Nephron (organoid): ENCODE measurements around the gene AFF3.

Experiments used
- H3K27ac Mint-ChIP-seq, 3 experiments: 2 replicates each; pipeline ENCODE4 v1.8.0; 2020; ENCODE audit warnings: mixed read lengths in 3 of 3, mild to moderate bottlenecking in 2 of 3, moderate library complexity in 1 of 3
- H3K27me3 Mint-ChIP-seq: 2 replicates; pipeline ENCODE4 v1.8.0; 2021; ENCODE audit warnings: low read depth, mild to moderate bottlenecking, moderate library complexity, mixed read lengths
- H3K36me3 Mint-ChIP-seq: 2 replicates; pipeline ENCODE4 v1.8.0; 2020; ENCODE audit warnings: low read depth, mixed read lengths
- H3K4me1 Mint-ChIP-seq: 2 replicates; pipeline ENCODE4 v1.8.0; 2020; ENCODE audit warnings: mixed read lengths
- H3K4me3 Mint-ChIP-seq, 3 experiments: 2 replicates each; pipeline ENCODE4 v1.8.0; 2020; ENCODE audit warnings: mild to moderate bottlenecking in 3 of 3, mixed read lengths in 3 of 3, moderate library complexity in 2 of 3
- H3K9me3 Mint-ChIP-seq: 2 replicates; pipeline ENCODE4 v1.8.0; 2020; ENCODE audit warnings: mixed read lengths
- TF ChIP-seq, protein P1 (sequence below), 3 experiments: fragments of 200-600 bp; sonication (generic); IDR thresholded peaks; one replicate each; pipeline ENCODE4 v1.5.0; 2021; ENCODE audit warnings: antibody characterized with exemption in 3 of 3; ENCODE audit not compliant: unreplicated experiment in 3 of 3

AFF3 gene

DNA sequence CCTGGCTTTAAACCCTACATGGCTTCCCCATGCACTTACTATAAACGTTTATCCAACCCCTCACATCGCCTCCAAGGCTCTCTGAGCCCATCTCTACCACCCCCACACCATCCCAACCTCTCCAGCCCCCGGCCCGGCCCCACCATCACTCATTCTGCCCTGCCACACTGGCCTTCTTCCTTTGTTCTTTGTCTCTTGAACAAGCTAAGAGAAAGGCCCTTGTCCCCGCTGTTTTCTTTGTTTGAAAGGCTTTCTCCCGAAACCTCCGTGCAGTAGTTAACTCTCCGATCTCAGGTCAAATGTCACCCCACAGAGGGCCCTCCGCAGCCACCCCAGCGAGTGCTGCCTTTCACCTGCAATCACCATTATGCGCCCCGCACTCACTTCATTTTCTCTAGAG lies 100.4 kb downstream of the AFF3 start:
- no peaks in the 10 kb centered on the region for H3K27me3 Mint-ChIP-seq
- peaks cover 37% of the 10 kb centered on the region for H3K4me1 Mint-ChIP-seq
- peak overlapping the region; percentile 46 to 66 (median 66) for H3K27ac Mint-ChIP-seq
- no peaks in the 10 kb centered on the region for H3K9me3 Mint-ChIP-seq
- TF ChIP-seq, protein P1, sequence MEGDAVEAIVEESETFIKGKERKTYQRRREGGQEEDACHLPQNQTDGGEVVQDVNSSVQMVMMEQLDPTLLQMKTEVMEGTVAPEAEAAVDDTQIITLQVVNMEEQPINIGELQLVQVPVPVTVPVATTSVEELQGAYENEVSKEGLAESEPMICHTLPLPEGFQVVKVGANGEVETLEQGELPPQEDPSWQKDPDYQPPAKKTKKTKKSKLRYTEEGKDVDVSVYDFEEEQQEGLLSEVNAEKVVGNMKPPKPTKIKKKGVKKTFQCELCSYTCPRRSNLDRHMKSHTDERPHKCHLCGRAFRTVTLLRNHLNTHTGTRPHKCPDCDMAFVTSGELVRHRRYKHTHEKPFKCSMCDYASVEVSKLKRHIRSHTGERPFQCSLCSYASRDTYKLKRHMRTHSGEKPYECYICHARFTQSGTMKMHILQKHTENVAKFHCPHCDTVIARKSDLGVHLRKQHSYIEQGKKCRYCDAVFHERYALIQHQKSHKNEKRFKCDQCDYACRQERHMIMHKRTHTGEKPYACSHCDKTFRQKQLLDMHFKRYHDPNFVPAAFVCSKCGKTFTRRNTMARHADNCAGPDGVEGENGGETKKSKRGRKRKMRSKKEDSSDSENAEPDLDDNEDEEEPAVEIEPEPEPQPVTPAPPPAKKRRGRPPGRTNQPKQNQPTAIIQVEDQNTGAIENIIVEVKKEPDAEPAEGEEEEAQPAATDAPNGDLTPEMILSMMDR (IDR thresholded peaks at IDR 0.05; ENCODE audit: unreplicated experiment in 3 of 3), result no peak
- H3K4me3 Mint-ChIP-seq, result no peak overlapping the region
- peaks cover 23% of the 10 kb centered on the region for H3K36me3 Mint-ChIP-seq

DNA sequence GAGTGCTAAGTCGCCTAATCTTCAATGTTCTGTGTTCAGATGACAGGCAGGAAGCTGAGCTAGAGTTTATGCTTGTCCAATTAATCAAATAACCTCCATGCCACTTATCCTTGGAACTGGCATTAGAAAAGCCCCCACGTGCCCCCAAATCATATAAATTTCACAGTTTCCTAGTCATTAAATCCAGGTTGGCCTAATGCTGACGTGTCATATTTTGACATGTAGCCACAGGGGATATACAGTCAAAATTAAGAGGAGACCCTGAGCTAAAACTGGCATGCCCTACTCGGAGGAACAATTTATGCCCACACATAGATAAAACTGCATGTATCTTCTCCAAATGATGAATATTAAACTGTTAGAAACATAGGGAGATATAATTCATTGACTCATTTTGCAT lies 101.0 kb downstream of the AFF3 start:
- Mint-ChIP-seq H3K4me3 (no peak overlapping the region), H3K9me3 (no peaks in the 10 kb centered on the region), H3K27me3 (no peaks in the 10 kb centered on the region), H3K36me3 (peaks cover 23% of the 10 kb centered on the region), H3K4me1 (peaks cover 37% of the 10 kb centered on the region), H3K27ac (peak overlapping the region in 2 of 3 experiments; percentile 66)
- TF ChIP-seq, protein P1 (IDR thresholded peaks at IDR 0.05; ENCODE audit: unreplicated experiment in 3 of 3), result no peak

DNA sequence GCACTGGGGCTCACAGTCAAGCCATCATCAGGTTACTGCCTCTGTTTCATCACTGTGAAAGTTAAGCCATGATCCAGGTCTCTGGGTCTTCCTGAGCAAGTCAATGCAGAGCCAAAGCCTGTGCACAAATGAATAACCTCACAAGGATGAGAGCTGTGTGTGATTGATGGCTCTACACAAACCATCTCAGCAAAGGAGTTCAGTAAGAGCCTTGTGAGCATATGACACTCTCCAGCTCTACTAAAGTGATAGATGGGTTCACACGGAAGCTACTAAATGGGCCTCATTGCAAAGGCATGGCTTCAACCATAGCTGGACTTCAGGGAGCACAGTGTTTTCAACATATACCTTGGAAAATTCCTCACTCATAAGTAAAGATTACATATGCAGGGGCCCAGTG lies 101.5 kb downstream of the AFF3 start:
- Mint-ChIP-seq H3K4me3 (no peak overlapping the region), H3K27ac (peak overlapping the region in 2 of 3 experiments; percentile 66), H3K36me3 (peaks cover 23% of the 10 kb centered on the region), H3K4me1 (peaks cover 39% of the 10 kb centered on the region), H3K27me3 (no peaks in the 10 kb centered on the region), H3K9me3 (no peaks in the 10 kb centered on the region)
- TF ChIP-seq, protein P1 (IDR thresholded peaks at IDR 0.05; ENCODE audit: unreplicated experiment in 3 of 3), result no peak

DNA sequence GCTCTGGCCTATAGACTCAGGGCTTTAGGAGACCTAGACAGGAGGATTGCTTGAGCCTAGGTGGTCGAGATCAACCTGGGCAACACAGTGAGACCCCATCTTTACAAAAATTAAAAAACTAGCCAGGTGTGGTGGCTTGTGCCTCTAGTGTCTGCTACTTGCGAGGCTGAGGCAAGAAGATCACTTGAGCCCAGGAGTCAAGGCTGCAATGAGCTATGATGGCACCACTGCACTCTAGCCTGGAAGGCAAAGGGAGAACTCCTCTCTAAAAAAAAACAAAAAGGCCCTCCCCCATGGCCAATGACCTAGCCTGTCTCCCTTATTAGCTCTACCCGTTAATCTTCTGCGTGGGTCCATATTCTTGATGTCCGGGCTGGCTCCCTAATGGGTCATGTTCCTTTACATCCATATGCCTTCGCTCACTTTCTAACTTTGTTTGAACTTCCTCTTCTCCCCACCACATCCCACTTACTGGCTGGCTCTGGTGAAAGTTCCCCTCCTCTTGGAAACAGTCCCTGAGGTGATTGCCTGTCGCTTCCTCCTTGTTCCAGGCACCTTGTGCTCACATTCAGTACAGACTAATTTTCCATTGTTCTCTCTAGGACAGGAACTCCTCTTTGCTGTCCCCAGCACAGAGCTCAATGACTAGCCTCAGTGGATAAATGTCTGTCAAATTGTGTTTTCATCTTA lies 103.0 kb downstream of the AFF3 start:
- Mint-ChIP-seq H3K27ac (peak overlapping the region in 1 of 3 experiments; percentile 16), H3K4me3 (no peak overlapping the region), H3K9me3 (no peaks in the 10 kb centered on the region), H3K36me3 (peaks cover 18% of the 10 kb centered on the region), H3K4me1 (peaks cover 37% of the 10 kb centered on the region), H3K27me3 (peaks cover 4% of the 10 kb centered on the region)
- TF ChIP-seq, protein P1 (IDR thresholded peaks at IDR 0.05; ENCODE audit: unreplicated experiment in 3 of 3), result no peak

DNA sequence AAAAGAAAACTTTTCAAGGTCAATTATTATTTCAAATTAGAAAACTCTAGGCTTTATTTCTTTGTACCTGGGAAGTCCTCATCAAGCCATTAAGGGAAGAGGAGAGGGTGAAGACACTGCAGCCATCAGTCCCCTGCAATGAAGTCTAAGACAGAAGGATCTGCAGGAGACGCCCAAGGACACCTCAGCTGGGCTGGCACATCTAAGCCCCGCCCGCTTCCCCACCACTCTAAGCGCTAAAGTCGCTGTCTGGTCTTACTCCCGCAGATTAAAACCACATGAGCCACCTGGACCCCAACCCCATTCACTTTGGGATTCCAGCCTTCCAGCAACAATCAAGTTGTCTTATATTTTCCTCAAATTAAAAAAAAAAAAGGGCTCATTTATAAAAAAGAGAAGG lies 104.4 kb downstream of the AFF3 start:
- H3K9me3 Mint-ChIP-seq, result no peaks in the 10 kb centered on the region

More for the DNA sequence above, 104.4 kb downstream of the AFF3 start:
- Mint-ChIP-seq H3K27me3 (peaks cover 4% of the 10 kb centered on the region), H3K4me1 (peaks cover 23% of the 10 kb centered on the region), H3K36me3 (peaks cover 9% of the 10 kb centered on the region), H3K27ac (no peak overlapping the region), H3K4me3 (no peak overlapping the region)
- TF ChIP-seq, protein P1 (IDR thresholded peaks at IDR 0.05; ENCODE audit: unreplicated experiment in 3 of 3), result no peak
